Testis (tissue), 3 donors: Measurements from ENCODE around the gene PPP2CA. TPM values are rescaled to one million over a fixed set of nuclear protein-coding genes. Genes with fewer than 3 reads are reported as not detected.

Experiments used
- DNase-seq: peaks from one replicate; pipeline ENCODE4 v3.0.0-alpha.2; 2019
- H3K27ac ChIP-seq, 2 donors: fragments of 200-600 bp; sonication (generic); one replicate each; pipeline ENCODE4 v1.5.1; 2019
- H3K27me3 ChIP-seq: fragments of 200-600 bp; sonication (generic); one replicate; pipeline ENCODE4 v1.5.1; 2019
- H3K36me3 ChIP-seq: fragments of 200-600 bp; sonication (generic); one replicate; pipeline ENCODE4 v1.5.1; 2017; ENCODE audit warnings: low read depth; ENCODE audit errors: missing control alignments
- H3K4me1 ChIP-seq: fragments of 200-600 bp; sonication (generic); one replicate; pipeline ENCODE4 v1.5.1; 2019
- H3K4me3 ChIP-seq, 2 donors: fragments of 200-600 bp; sonication (generic); one replicate each; pipeline ENCODE4 v1.5.1; 2017 to 2019
- H3K9me3 ChIP-seq: fragments of 200-600 bp; sonication (generic); one replicate; pipeline ENCODE4 v1.5.1; 2017
- POLR2A ChIP-seq: fragments of 450-650 bp; IDR thresholded peaks from one replicate; pipeline ENCODE4 v1.6.1; 2017; ENCODE audit warnings: antibody characterized with exemption, mild to moderate bottlenecking, moderate library complexity
- WGBS, 2 donors: methylation state at CpG; one replicate each; pipeline ENCODE4 v1.1.5; 2018; 5-methylcytosine and 5-hydroxymethylcytosine counted together
- intact Hi-C: fragments of 100-400 bp; cut with DNase I; formaldehyde crosslinking; loops from one replicate; pipeline ENCODE4 v1.15.1; 2023; ENCODE audit warnings: low total_unique reads
- polyA plus RNA-seq: library from polyadenylated mRNA; stranded (reverse); fragments of 350-450 nt; fragmentation: Illumina TruSeq; extraction: RNeasy Lipid Tissue Mini Kit (QIAGEN cat#74804); gene quantifications from one replicate; pipeline ENCODE4 v1.2.3, GENCODE V29; 2014; ENCODE audit warnings: low read depth, low replicate concordance; ENCODE audit not compliant: insufficient read depth
- total RNA-seq, 2 donors: library from RNA; depleted of rRNA; stranded (reverse); fragments of >200 nt; gene quantifications; one replicate each; pipeline ENCODE4 v1.2.3, GENCODE V29; 2016
- TF ChIP-seq, protein P1 (sequence below), 3 experiments: fragments of 450-650 bp in 2 of 3; fragments of 200-600 bp in 1 of 3; sonication (generic) in 1 of 3; IDR thresholded peaks; one replicate each; pipeline ENCODE4 v1.5.1; 2016 to 2019; ENCODE audit warnings: antibody characterized with exemption in 3 of 3, mild to moderate bottlenecking in 2 of 3, moderate library complexity in 1 of 3

The PPP2CA gene
- total and polyA plus RNA-seq, 3 donors from 2014 or later: 105 to 214 (median 125) TPM

DNA sequence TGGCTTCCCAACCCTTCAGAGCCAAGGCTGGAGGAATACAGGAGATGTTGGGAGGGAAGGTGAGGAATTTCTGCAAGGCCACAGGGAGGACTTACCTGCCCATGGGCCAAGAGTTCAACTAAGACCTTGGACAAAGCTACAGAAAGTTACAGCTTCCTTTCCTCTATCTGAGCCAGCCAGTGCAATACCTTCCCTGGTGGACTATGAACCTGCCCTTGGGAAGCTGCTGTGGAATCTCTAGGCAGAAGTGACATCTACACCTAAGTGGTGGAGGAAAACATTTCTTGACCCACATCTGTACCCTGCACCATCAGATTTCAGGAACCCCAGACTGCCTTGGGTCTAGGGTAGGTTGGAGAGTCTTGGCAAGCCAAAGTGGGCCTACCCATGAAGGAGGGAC lies 42.4 kb downstream of the PPP2CA start:
- DNase-seq: no peak
- Histone ChIP-seq H3K9me3 (no peaks in the 10 kb centered on the region), H3K27ac (no peak overlapping the region), H3K4me3 (no peak overlapping the region), H3K36me3 (no peaks in the 10 kb centered on the region), H3K4me1 (peaks cover 4% of the 10 kb centered on the region), H3K27me3 (no peaks in the 10 kb centered on the region)
- intact Hi-C loops: loop anchor here (5.0 kb wide), 1 partner anchor 104 kb away; no protein-coding TSS in a partner anchor
- TF ChIP-seq POLR2A: no peak
- TF ChIP-seq, protein P1, sequence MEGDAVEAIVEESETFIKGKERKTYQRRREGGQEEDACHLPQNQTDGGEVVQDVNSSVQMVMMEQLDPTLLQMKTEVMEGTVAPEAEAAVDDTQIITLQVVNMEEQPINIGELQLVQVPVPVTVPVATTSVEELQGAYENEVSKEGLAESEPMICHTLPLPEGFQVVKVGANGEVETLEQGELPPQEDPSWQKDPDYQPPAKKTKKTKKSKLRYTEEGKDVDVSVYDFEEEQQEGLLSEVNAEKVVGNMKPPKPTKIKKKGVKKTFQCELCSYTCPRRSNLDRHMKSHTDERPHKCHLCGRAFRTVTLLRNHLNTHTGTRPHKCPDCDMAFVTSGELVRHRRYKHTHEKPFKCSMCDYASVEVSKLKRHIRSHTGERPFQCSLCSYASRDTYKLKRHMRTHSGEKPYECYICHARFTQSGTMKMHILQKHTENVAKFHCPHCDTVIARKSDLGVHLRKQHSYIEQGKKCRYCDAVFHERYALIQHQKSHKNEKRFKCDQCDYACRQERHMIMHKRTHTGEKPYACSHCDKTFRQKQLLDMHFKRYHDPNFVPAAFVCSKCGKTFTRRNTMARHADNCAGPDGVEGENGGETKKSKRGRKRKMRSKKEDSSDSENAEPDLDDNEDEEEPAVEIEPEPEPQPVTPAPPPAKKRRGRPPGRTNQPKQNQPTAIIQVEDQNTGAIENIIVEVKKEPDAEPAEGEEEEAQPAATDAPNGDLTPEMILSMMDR (IDR thresholded peaks at IDR 0.05): no peak

DNA sequence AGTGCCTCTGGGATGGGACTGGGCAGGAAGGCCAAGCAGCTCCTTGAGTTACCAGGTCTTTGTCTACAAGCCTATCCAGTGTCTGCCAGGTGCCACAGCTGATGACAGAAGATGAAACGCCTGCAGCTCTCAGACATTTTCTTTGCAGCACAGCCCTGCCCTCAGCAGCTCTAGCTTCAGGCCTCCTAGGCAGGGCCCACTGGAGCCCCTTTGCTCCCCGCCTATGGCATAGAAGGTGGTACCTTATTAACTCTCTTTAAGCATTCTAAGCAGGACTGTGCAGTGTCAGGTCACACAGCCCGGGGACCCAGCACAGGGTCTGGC lies 47.8 kb downstream of the PPP2CA start:
- Histone ChIP-seq H3K9me3 (no peaks in the 10 kb centered on the region), H3K4me3 (peak overlapping the region in 1 of 2 donors; percentile 100), H3K36me3 (no peaks in the 10 kb centered on the region), H3K27me3 (no peaks in the 10 kb centered on the region), H3K27ac (peak overlapping the region; percentile 100), H3K4me1 (peaks cover 25% of the 10 kb centered on the region)
- 51 to 55% methylated on average over 3 of the region's 3 CpGs for WGBS, 2 donors
- no peak for DNase-seq
- intact Hi-C loops: no loop called here
- no peak for TF ChIP-seq POLR2A
- TF ChIP-seq, protein P1 (IDR thresholded peaks at IDR 0.05): no peak

DNA sequence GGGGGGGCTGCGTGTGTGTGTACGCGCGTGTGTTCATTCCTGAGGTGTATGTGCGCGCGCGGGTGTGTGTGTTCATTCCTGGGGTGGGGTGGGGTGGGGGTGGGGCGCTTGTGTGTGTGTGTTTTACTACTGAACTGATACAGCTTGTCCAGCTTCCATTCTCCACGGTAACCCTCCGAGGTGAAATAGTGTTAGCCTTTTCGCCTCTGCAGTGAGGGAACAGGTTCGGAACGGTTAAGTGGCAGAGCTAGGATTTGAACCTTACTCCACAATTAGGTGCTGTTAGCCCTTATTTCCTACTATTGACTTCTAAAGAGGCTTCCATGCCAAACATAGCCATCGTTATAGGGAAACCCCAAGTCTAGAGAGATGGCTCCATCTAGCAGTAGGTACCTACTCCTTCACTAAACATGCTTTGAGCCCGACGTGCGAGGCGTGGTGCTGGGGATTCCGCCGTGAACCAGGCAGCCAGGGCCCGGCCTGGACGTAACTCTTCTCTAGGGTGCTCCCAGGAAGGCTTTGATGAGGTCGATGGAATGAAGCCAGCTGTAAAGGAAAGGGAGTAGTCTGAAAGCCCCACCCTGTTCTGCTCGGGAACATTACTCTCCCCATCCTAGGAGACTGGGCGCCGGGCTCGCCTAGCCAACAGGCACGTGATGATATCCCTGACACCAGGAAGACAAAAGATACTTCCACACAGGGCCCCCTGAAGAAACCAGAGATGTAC lies 48.3 kb downstream of the PPP2CA start:
- TF ChIP-seq, protein P1 (IDR thresholded peaks at IDR 0.05): no peak
- no peaks in the 10 kb centered on the region for H3K27me3 ChIP-seq
- H3K36me3 ChIP-seq: no peaks in the 10 kb centered on the region
- H3K9me3 ChIP-seq: no peaks in the 10 kb centered on the region
- peak; percentile 65 for DNase-seq
- intact Hi-C loops: no loop called here
- H3K4me1 ChIP-seq: peaks cover 25% of the 10 kb centered on the region
- H3K27ac ChIP-seq: peak overlapping the region; percentile 100
- H3K4me3 ChIP-seq: peak overlapping the region; percentile 94 to 100
- WGBS, 2 donors: 7 to 14% methylated on average over 12 to 29 of the region's 29 CpGs

DNA sequence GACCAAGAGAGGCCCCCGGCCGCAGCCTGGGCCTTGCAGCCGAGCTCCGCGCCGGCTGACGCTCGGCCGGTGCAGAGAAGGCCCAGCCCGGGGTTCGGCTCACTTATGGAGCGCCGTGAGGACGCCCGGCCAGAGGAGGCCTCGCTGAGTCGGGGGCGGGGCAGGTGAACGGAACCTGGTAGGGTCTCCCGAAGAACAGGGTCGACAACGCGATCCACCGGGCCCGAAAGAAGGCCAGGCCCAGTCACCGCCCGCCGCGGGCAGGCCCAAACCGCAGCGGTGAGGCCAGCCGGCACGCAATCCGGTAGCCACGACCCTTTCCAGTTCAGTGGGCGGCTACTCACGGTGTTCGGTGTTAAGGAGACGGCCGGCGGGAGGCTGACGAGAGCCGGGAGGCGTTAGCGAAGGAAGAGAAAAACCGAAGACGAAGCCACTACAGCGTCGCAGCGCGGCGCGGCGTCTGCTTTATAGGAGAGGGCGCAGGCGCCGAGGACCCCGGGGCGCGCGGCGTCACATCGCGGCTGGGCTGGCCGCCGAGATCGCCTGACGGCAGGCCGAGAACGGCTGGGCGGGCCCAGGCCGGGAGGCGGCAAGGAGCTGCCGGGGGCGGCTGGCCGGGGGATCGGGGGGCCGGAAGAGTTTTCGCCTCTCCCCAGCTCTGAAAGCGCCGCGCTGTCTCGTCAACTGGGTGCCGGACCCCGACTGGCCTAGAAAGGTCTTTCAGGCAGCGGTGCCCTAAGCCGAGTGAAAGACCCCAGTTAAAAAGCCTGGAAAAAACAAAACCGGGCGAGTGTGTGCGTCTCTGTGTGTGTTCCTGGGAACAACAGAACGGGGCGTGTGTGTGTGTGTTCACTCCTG lies 49.1 kb downstream of the PPP2CA start, which contains the start of gene SKP1:
Gene SKP1 (minus strand): TSS at position 440 of the 858 bp plus-strand sequence. CDS start 2,928 bp downstream, outside the sequence.
- H3K27me3 ChIP-seq: no peaks in the 10 kb centered on the region
- intact Hi-C loops: no loop called here
- H3K27ac ChIP-seq: peak within 1 kb of the TSS; percentile 100
- no peaks in the 10 kb centered on the region for H3K36me3 ChIP-seq
- peaks cover 25% of the 10 kb centered on the region for H3K4me1 ChIP-seq
- peak within 1 kb of the TSS; percentile 94 to 100 for H3K4me3 ChIP-seq
- 1% methylated on average over 29 to 74 of the region's 92 CpGs for WGBS, 2 donors
- H3K9me3 ChIP-seq: no peaks in the 10 kb centered on the region
- peak; percentile 89 for DNase-seq
- peak; percentile 70 for TF ChIP-seq POLR2A
- TF ChIP-seq, protein P1 (IDR thresholded peaks at IDR 0.05): no peak
